H1 (cell line): Measurements from ENCODE around the gene RAD51B. TPM values are rescaled to one million over a fixed set of nuclear protein-coding genes. Genes with fewer than 3 reads are reported as not detected.

Experiments used
- BCL11A ChIP-seq, 2 experiments: IDR thresholded peaks; one replicate each; pipeline ENCODE4 v1.6.1; 2011; ENCODE audit warnings: low read depth in 2 of 2, low read length in 2 of 2, mild to moderate bottlenecking in 2 of 2
- CHD2 ChIP-seq: IDR thresholded peaks from 2 replicates; pipeline ENCODE4 v1.6.1; 2012; ENCODE audit warnings: low read length, improper control_type of control experiment
- MAFK ChIP-seq: IDR thresholded peaks from 2 replicates; pipeline ENCODE4 v1.6.1; 2012; ENCODE audit warnings: low read depth, mild to moderate bottlenecking, improper control_type of control experiment, low read length
- SP4 ChIP-seq: IDR thresholded peaks from 2 replicates; pipeline ENCODE4 v1.6.1; 2012; ENCODE audit warnings: low read length, inconsistent platforms
- TBP ChIP-seq: IDR thresholded peaks from 2 replicates; pipeline ENCODE4 v1.6.1; 2011; ENCODE audit warnings: low read depth, low read length, improper control_type of control experiment
- polyA plus RNA-seq, 7 experiments: library from polyadenylated mRNA; depleted of rRNA in 3 of 7; stranded (reverse) in 5 of 7; unstranded in 2 of 7; fragments of >200 nt in 5 of 7; fragments of 200-250 nt in 2 of 7; gene quantifications; 1 replicate in 5 of 7; 2 replicates in 1 of 7; 4 replicates in 1 of 7; pipeline versions ENCODE4 v1.2.1 to v1.2.3, GENCODE V29; 2011 to 2013; ENCODE audit warnings: missing spikeins in 2 of 7, mixed read lengths in 2 of 7
- total RNA-seq: library from RNA; stranded (reverse); fragmentation: NEBNext Ultra II Directional; extraction: Animal tissue kit (Norgen Biotek cat#: 25700); gene quantifications from 2 replicates; pipeline ENCODE4 v1.2.1, GENCODE V29; 2021
- TF ChIP-seq, protein P1 (sequence below): IDR thresholded peaks from 2 replicates; pipeline ENCODE4 v1.6.1; 2011; ENCODE audit warnings: low read depth, mild to moderate bottlenecking, low read length; ENCODE audit not compliant: insufficient read depth
- TF ChIP-seq, protein P2 (sequence below): IDR thresholded peaks from 2 replicates; pipeline ENCODE4 v1.6.1; 2012; ENCODE audit warnings: inconsistent platforms

The RAD51B gene
- total and polyA plus RNA-seq, 2 of the 8 experiments (the other 6 are each of a cell fraction or from before 2014, with no cell fraction given), result 3.9 to 14.9 TPM

DNA sequence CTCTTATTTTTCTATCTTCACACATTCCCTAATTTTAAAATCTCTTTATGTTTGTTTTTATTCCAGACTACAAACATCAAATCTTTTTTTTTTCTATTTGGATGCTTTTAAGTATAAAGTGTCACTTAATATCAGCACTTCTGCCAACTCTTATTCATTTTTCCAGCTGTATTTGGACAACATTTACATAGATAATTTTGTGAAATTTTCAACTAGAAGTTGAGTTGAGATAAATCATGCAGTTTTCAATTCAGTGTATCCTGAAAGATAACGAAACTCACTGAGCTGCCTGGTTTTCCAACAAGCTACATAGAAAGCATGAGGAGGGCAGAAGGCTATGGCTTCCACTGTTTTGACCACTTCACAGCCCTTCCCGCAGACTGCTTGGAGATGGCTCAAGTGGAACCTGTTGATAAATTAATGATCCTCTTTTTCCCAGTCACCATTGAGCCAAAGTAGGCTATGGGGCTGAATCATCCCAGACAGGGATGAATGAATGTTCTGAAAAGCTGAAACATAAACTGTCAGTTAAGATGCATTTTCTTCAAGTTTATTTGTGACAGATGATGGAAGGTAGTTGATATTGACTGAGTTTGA lies 213.9 kb downstream of the RAD51B start (continued):
- TF ChIP-seq MAFK (no peak), TBP (no peak), CHD2 (no peak), BCL11A (IDR thresholded peaks at IDR 0.05; ENCODE audit: low read depth in 2 of 2, low read length in 2 of 2) (no peak), SP4 (no peak)
- TF ChIP-seq, protein P1, sequence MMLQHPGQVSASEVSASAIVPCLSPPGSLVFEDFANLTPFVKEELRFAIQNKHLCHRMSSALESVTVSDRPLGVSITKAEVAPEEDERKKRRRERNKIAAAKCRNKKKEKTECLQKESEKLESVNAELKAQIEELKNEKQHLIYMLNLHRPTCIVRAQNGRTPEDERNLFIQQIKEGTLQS, result no peak
- TF ChIP-seq, protein P2, sequence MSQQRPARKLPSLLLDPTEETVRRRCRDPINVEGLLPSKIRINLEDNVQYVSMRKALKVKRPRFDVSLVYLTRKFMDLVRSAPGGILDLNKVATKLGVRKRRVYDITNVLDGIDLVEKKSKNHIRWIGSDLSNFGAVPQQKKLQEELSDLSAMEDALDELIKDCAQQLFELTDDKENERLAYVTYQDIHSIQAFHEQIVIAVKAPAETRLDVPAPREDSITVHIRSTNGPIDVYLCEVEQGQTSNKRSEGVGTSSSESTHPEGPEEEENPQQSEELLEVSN, result no peak
